ENCODE measurements around the gene GNB1.

The GNB1 gene

DNA sequence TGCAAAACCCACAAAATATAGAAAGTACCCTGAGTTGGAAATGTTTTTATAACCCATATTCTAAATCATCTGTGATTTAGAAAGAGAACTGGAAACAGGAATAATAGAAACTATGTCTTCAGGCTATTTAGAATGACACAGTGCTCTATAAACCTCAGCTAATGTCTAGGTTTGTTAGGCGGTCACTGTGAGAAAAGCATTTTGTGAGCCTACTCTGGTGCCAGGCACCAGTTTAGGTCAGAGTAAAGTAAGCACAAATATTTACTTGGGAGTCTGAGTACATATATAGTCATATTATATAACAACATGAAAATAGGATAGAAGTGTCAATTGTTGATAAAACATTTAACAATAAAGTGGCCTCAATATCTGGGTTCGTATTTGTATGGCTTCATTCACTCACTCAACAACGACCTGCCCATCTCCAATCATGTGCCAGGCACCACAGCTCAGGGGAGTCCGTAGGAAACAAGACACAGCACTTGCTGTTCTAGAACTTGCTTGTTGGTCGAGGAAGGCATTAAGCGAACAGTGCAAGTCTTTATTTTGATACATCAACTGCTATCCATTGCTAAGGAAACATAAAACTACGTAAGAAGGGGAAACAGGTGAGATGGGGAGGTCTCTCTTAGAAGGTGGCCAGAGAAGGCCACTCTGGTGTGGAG lies 37.2 kb downstream of the GNB1 start:
- TF ChIP-seq, protein P1, sequence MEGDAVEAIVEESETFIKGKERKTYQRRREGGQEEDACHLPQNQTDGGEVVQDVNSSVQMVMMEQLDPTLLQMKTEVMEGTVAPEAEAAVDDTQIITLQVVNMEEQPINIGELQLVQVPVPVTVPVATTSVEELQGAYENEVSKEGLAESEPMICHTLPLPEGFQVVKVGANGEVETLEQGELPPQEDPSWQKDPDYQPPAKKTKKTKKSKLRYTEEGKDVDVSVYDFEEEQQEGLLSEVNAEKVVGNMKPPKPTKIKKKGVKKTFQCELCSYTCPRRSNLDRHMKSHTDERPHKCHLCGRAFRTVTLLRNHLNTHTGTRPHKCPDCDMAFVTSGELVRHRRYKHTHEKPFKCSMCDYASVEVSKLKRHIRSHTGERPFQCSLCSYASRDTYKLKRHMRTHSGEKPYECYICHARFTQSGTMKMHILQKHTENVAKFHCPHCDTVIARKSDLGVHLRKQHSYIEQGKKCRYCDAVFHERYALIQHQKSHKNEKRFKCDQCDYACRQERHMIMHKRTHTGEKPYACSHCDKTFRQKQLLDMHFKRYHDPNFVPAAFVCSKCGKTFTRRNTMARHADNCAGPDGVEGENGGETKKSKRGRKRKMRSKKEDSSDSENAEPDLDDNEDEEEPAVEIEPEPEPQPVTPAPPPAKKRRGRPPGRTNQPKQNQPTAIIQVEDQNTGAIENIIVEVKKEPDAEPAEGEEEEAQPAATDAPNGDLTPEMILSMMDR (IDR thresholded peaks at IDR 0.05; ENCODE audit: low read depth, low read length, missing control alignments): no peak

DNA sequence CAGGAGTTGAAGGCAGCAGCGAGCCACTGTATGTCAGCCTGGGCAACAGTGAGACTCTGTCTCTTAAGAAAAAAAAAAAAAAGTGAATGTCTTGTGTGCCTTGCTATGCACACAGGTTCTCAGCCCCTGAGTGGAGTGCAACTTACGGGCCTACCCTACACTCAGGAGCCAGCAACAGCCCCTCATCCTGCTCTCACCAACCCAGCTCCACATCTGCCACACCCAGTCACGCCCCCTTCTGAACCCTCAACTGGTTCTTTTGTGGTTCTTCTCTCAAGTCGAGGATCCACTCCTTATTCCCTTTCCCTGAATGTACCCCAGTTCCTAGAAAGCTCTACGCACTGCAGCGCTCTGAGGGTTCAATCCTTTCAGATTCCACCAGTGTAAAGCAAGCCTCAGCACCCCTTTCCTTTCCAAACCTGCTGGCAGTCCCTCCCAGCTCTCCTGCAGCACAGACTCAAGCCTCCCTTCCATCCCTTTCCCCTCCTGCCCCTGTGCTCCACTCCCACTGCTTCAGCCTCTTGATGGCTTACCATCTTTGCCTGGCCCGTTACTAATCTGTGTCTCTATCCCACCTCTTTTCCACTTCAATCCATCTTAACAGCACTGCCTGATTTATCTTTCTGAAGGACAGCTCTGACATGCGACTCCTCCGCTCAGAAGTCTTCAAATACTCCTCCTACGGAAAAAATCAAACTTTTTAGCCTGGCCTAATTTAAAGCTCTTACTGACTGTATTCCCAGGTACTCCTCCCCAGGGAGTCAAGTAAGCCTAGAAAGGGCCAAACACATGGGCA lies 38.1 kb downstream of the GNB1 start:
- TF ChIP-seq, protein P1 (IDR thresholded peaks at IDR 0.05; ENCODE audit: low read depth, low read length, missing control alignments): no peak
- Histone ChIP-seq H3K36me3 (replicated peaks) (peaks cover 14% of the 10 kb centered on the region), H3K27me3 (replicated peaks) (no peaks in the 10 kb centered on the region), H3K27ac (no peak overlapping the region), H3K4me3 (ENCODE audit: low read depth, low read length) (no peak overlapping the region)
- in situ Hi-C loops (cut with HindIII; ENCODE audit: low pct_ligation_motif_present, low sequenced_read_pairs): no loop called here
- no peak for DNase-seq

More for the DNA sequence above, 37.2 kb downstream of the GNB1 start:
- Histone ChIP-seq H3K36me3 (replicated peaks) (peaks cover 13% of the 10 kb centered on the region), H3K27me3 (replicated peaks) (no peaks in the 10 kb centered on the region), H3K27ac (no peak overlapping the region), H3K4me3 (ENCODE audit: low read depth, low read length) (no peak overlapping the region)
- in situ Hi-C loops (cut with HindIII; ENCODE audit: low pct_ligation_motif_present, low sequenced_read_pairs): no loop called here
- no peak for DNase-seq

DNA sequence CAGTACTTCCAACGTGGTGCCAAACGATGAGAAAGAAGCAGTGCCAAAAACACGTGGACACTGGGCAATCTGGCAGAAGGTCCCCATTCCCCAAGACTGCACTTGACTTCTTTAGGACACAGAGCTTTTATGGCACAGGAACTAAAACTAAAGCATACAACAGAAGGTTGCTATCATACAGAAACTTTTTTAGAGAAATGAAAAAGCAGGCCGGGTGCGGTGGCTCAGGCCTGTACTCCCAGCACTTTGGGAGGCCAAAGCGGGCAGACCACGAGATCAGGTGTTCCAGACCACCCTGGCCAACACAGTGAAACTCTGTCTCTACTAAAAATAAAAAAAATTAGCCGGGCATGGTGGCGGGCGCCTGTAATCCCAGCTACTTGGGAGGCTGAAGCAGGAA lies 43.0 kb downstream of the GNB1 start:
- no peak overlapping the region for H3K4me3 ChIP-seq (ENCODE audit: low read depth, low read length)
- in situ Hi-C loops (cut with HindIII; ENCODE audit: low pct_ligation_motif_present, low sequenced_read_pairs): no loop called here

DNA sequence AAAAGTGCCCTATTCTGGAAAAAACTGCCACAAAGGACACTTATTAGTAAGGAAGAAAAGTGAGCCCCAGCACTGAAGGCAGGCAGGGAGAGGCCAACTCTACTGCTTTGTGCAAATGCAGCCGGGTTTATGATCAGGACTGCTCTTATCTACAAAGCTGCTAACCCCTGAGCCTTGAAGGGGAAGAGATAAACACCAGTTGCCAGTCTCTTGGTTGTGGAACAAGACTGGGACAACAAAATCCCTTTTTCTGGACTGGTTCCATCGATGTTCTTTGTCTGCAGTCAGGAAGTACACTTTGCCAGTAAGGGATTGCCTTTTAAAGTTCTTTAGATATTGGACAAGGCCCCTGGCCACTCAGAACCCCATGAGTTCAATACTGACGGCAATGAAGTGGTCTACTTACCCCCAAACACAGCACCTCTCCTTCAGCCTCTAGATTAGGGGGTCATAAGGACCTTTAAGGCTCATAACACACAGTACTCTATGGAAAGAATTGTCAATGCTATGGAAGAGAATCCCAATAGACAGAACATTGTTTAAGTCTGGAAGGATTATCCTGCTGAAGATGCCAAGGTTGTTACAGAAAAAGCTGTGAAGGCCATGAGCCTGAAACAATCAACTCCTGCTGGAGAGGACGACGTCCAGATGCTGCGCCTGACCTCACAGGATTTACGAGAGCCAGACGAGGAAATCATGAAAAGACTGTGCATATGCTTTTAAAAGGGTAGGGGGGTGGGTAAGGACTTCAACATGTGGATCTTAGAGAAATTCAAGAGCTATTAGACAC lies 43.6 kb downstream of the GNB1 start:
- no peak for DNase-seq
- Histone ChIP-seq H3K4me3 (ENCODE audit: low read depth, low read length) (no peak overlapping the region), H3K27ac (no peak overlapping the region), H3K36me3 (replicated peaks) (peaks cover 14% of the 10 kb centered on the region), H3K27me3 (replicated peaks) (no peaks in the 10 kb centered on the region)
- in situ Hi-C loops (cut with HindIII; ENCODE audit: low pct_ligation_motif_present, low sequenced_read_pairs): no loop called here
- TF ChIP-seq, protein P1 (IDR thresholded peaks at IDR 0.05; ENCODE audit: low read depth, low read length, missing control alignments): no peak

More for the DNA sequence above, 43.0 kb downstream of the GNB1 start:
- DNase-seq: no peak
- TF ChIP-seq, protein P1 (IDR thresholded peaks at IDR 0.05; ENCODE audit: low read depth, low read length, missing control alignments): no peak
- Histone ChIP-seq H3K36me3 (replicated peaks) (peaks cover 19% of the 10 kb centered on the region), H3K27ac (no peak overlapping the region), H3K27me3 (replicated peaks) (no peaks in the 10 kb centered on the region)

DNA sequence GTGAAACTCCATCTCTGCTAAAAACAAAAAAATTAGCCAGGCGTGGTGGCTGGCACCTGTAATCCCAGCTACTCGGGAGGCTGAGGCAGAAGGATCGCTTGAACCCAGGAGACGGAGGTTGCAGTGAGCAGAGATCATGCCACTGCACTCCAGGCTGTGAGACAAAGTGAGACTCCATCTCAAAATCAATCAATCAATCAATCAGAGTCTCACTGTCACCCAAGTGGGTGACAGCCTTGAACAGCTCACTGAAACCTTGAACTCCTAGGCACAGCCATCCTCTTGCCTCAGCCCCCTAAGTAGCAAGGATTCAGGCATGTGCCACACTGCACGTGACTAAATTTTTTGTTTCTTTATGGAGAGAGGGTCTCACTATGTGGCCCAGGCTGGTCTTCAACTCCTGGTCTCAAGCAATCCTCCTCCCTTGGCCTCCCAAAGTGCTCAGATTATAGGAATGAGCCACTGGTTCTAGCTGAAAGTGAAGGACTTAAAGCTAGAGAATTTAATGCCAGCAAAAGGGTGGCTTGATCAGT lies 44.4 kb downstream of the GNB1 start:
- TF ChIP-seq, protein P1 (IDR thresholded peaks at IDR 0.05; ENCODE audit: low read depth, low read length, missing control alignments): no peak
- in situ Hi-C loops (cut with HindIII; ENCODE audit: low pct_ligation_motif_present, low sequenced_read_pairs): no loop called here
- Histone ChIP-seq H3K4me3 (ENCODE audit: low read depth, low read length) (no peak overlapping the region), H3K27me3 (replicated peaks) (no peaks in the 10 kb centered on the region), H3K36me3 (replicated peaks) (peaks cover 14% of the 10 kb centered on the region), H3K27ac (no peak overlapping the region)
- DNase-seq: no peak
